ENCODE measurements around the gene CNPY1. TPM values are rescaled to one million over a fixed set of nuclear protein-coding genes. Genes with fewer than 3 reads are reported as not detected.

Gene CNPY1
- total and polyA plus RNA-seq, 9 of the 15 experiments (the other 6 are each of a cell fraction or from before 2014, with no cell fraction given) = not detected

DNA sequence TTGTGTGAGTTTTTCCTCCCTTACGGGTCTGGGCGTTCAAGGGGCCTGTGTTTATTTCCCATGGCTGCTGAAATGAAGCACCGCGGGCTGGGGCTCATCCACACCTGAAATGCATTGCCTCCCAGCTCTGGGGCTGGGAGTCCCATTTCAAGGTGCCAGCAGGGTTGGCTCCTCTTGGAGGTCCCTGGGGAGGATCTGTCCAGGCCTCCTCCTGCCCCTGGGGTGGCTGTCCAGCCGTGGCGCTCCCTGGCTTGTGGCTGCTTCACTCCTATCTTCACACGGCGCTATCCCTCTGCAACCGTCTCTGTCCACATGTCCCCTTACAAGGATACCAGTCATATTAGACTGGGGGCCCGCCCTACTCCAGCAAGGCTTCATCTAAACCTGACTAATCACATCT lies 41.1 kb upstream of the CNPY1 start (continued):
- TF ChIP-seq, protein P1, sequence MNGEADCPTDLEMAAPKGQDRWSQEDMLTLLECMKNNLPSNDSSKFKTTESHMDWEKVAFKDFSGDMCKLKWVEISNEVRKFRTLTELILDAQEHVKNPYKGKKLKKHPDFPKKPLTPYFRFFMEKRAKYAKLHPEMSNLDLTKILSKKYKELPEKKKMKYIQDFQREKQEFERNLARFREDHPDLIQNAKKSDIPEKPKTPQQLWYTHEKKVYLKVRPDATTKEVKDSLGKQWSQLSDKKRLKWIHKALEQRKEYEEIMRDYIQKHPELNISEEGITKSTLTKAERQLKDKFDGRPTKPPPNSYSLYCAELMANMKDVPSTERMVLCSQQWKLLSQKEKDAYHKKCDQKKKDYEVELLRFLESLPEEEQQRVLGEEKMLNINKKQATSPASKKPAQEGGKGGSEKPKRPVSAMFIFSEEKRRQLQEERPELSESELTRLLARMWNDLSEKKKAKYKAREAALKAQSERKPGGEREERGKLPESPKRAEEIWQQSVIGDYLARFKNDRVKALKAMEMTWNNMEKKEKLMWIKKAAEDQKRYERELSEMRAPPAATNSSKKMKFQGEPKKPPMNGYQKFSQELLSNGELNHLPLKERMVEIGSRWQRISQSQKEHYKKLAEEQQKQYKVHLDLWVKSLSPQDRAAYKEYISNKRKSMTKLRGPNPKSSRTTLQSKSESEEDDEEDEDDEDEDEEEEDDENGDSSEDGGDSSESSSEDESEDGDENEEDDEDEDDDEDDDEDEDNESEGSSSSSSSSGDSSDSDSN (IDR thresholded peaks at IDR 0.05; ENCODE audit: borderline replicate concordance in 1 of 2, low read depth in 2 of 2, low read length in 2 of 2) = no peak
- TF ChIP-seq ZNF77 (CRISPR knock-in tag; IDR thresholded peaks at IDR 0.05) = no peak
- no peak for TF ChIP-seq SUPT5H (IDR thresholded peaks at IDR 0.05)
- TF ChIP-seq ZFP30 (CRISPR knock-in tag; IDR thresholded peaks at IDR 0.05; ENCODE audit: borderline replicate concordance) = no peak
- no peak for TF ChIP-seq TCF7L2 (IDR thresholded peaks at IDR 0.05; ENCODE audit: low read depth, low read length)
- no peak for TF ChIP-seq GTF2F1 (IDR thresholded peaks at IDR 0.05; ENCODE audit: low read depth, low read length)
- TF ChIP-seq NR1H2 (CRISPR knock-in tag; IDR thresholded peaks at IDR 0.05) = no peak
- no peak for TF ChIP-seq ZNF217 (CRISPR knock-in tag; IDR thresholded peaks at IDR 0.05)
- TF ChIP-seq PRMT5 (CRISPR knock-in tag; IDR thresholded peaks at IDR 0.05) = no peak

DNA sequence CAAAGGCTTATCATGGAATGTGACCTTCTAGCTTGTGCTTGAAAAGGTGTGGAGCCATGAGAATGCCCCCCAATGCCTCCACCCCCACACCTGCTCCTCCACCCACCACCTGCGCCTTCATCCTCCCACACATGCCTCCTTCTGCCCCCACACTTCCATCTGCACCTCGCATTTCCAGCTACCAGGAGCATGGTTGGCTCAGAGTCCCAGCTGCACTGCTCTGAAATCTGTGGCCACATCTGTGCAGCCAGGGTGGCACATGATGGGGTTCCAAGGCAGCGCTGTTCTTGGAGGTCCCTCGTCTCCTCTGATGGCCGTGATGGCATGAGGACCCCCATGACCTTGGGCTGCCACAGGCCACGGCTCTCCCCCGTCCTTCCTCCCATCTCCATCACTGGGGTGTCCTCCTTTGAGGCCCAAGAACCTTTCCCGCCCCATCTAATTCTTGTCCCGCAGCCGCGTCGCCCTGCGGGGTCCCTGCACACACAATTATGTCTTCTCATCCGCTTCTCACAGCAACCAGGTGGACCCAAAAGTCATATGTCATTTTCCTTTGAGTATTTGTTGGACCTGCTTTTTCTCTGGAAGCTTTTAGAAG lies 40.6 kb upstream of the CNPY1 start:
- Histone ChIP-seq H3K36me3 (ENCODE audit: control insufficient read depth, insufficient read depth, low read length) (no peaks in the 10 kb centered on the region), H3K27me3 (ENCODE audit: control insufficient read depth in 2 of 2, insufficient read depth in 2 of 2, low read length in 2 of 2) (peaks cover 77 to 93% of the 10 kb centered on the region in 2 experiments), H3K79me2 (ENCODE audit: control insufficient read depth, insufficient read depth, low read length) (no peaks in the 10 kb centered on the region), H4K20me1 (replicated peaks; ENCODE audit: control insufficient read depth, insufficient read depth, low read length) (0 out of 2 replicates have a peak, but pooled peaks cover 3% of the 10 kb centered on the region), H3K9me1 (ENCODE audit: control insufficient read depth, insufficient read depth, low read length) (peaks cover 2% of the 10 kb centered on the region), H3K9me3 (replicated peaks; ENCODE audit: control insufficient read depth, insufficient read depth, low read depth, low read length) (no peaks in the 10 kb centered on the region), H3K4me3 (no peak overlapping the region), H3K4me1 (replicated peaks in 1 of 2; ENCODE audit: control insufficient read depth in 2 of 2, insufficient read depth in 2 of 2, low read length in 2 of 2) (peaks cover 17 to 28% of the 10 kb centered on the region in 2 experiments; a peak in 4 of 5 replicates), H3K27ac (ENCODE audit: extremely low read depth, low read depth, low read length) (no peak overlapping the region), H3K4me2 (ENCODE audit: insufficient read depth, low read length) (no peak overlapping the region), H3K9ac (ENCODE audit: insufficient read depth in 1 of 2, low read depth in 2 of 2, low read length in 2 of 2) (no peak overlapping the region), H2AFZ (ENCODE audit: low read depth, low read length) (no peak overlapping the region)
- ATAC-seq (no peak), DNase-seq (ENCODE audit: extremely low read depth in 1 of 4, low spot score in 3 of 4) (no peak), FAIRE-seq (no peak)
- WGBS (ENCODE audit: insufficient coverage, low coverage, missing lambda C conversion rate) = 6% methylated on average over 14 of the region's 14 CpGs
- ChIA-PET CTCF (ENCODE audit: low intra/inter-chr PET ratio) (no interaction called here), POLR2A (interaction anchor here (0.7 to 2.1 kb wide), 2 partner anchors 9 to 12 kb away, joined by 4 to 7 read pairs; no protein-coding TSS in a partner anchor)
- in situ Hi-C loops (cut with MboI) = no loop called here
- TF ChIP-seq TFAM (CRISPR knock-in tag; conservative IDR thresholded peaks at IDR 0.05) (no peak), SIN3B (IDR thresholded peaks at IDR 0.05; ENCODE audit: low read depth) (no peak), RBM14 (IDR thresholded peaks at IDR 0.05; ENCODE audit: borderline replicate concordance, insufficient read depth, low read depth, low read length) (no peak), GATAD2A (IDR thresholded peaks at IDR 0.05) (no peak), GATAD2B (IDR thresholded peaks at IDR 0.05; ENCODE audit: borderline replicate concordance) (no peak), SMARCE1 (IDR thresholded peaks at IDR 0.05) (no peak), GTF2A2 (tag; IDR thresholded peaks at IDR 0.05) (no peak)
- BruUV-seq (replicated peaks) = no TSS peak
- intact Hi-C loops (cut with micrococcal nuclease) = no loop called here

Measured in K562 (cell line).